T-helper 2 cell (primary cell): ENCODE results near the gene DMXL1.
"Not testable (repeated sequence)": the region's sequence is repeated elsewhere in the genome, so short reads cannot be mapped to it uniquely, and the experiment has no call there.

Experiments
- DNase-seq, 5 experiments: peaks; one replicate each; pipeline versions ENCODE4 v3.0.0 to v3.0.0-alpha.2; 2012 to 2022

The DMXL1 gene

GRCh38 chr5:119123280-119123679, 52.4 kb downstream of the DMXL1 start:
- no peak for DNase-seq

DNA sequence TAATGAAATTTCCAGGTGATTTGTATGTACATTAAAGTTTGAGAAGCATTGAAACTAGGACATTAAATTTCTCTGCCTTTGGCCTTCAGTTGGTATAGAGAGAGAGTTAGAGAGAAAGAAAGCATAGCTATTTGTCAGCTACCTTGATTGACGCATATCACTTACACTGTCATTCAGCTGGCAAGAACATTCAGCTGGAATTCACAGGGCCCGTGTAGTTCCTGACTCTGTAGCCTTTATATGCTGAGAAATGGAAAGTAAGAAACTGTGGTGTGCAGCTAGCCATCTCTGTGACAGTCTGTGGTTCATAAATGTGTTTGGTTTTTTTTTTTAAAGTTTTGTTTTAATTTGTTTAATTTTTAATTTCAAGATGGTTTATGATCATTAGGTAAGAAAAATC, 58.9 kb downstream of the DMXL1 start:
- no peak for DNase-seq

DNA sequence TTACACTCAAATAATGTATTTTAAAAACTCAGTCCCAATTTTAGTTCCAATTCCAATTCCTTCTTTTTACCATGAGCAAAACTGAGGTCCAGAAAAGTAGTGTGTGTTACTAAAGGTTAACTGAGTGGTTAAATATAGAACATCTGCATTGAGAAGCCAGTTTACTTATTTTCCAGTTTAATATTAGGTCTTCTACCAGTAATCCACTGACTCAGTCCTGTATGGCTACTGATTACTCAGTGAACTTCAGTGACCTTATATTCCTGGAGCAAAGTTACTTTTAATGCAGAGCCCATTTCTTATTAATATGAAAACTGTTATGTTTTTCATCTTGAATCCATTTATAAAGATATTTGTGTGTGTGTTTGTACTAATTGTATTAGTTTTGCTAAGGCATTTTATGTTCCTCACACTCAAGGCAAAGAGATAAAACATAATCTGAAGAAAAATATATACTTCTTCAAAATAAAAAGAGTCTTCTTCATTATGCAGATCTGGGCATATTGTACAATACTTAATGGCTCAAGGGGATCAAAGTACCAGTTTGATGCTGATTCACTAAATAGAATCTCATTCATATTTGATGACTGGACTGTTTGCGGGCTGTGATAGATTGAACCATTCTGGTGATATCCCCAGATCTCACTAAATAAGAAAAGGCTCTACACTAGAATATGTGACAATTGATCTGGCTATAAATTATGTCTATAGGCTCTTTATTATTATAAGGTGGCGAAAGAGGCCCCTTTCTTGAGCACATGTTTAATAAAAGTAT, 60.8 kb downstream of the DMXL1 start:
- DNase-seq, result no peak

GRCh38 chr5:119135743-119136142, 64.9 kb downstream of the DMXL1 start:
- DNase-seq, result not testable (repeated sequence)

DNA sequence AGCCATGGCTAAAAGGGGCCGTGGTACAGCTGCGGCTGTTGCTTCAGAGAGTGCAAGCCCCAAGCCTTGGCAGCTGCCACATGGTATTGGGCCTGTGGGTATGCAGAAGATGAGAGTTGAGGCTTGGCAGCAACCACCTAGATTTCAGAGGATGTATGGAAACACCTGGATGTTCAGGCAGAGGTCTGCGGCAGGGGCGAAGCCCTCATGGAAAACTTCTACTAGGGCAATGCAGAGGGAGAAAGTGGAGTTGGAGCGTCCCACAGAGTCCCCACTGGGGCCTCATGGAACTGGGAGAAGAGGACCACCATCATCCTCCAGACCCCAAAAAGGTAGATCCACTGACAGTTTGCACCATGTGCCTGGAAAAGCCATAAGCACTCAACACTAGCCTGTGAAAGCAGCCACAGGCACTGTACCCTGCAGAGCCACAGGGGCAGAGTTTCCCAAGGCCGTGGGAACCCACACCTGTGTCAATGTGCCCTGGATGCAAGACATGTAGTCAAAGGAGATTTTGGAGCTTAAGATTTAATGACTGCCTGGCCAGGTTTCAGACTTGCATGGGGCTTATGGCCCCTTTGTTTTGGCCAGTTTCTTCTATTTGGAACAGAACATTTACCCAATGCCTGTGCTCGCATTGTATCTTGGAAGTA, 65.9 kb downstream of the DMXL1 start:
- no peak for DNase-seq

GRCh38 chr5:119153629-119154028, 82.7 kb downstream of the DMXL1 start:
- no peak for DNase-seq

DNA sequence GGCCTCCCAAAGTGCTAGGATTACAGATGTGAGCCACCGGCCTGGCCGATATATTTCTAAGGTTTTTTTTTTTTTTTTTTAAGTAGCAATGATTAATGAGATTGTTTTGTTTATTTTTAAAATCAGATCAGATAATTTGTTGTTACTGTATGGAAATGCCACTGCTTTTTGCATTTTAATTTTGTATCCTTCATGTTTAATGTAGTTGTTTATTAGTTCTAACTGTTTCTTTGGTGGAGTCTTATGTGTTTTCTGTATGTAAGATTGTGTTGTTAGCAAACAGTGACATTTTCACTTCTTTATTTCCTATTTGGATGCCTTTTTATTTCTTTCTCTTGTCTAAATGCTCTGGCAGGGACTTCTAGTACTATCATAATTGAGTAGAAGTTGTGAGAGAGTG, 87.3 kb downstream of the DMXL1 start:
- no peak for DNase-seq

DNA sequence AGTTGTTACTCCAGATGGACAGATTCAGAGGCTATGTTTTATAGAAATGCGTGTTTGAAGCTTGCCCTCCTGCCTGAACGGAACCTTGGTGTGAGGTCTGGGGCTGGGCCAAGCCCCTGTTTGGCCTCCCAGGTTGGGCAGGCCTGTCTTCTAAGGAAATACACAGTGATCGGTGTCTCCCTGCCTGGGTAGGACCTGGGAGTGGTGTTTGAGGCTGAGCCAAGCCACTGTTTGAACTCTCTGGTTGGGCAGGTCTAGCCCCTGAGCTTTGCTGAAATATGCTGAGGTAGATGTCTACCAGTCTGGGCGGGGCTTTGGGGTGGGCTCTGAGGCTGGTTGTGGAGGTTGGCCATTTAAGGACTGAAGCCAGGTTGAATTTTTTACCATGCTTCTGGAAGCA, 90.5 kb downstream of the DMXL1 start:
- DNase-seq, result no peak

DNA sequence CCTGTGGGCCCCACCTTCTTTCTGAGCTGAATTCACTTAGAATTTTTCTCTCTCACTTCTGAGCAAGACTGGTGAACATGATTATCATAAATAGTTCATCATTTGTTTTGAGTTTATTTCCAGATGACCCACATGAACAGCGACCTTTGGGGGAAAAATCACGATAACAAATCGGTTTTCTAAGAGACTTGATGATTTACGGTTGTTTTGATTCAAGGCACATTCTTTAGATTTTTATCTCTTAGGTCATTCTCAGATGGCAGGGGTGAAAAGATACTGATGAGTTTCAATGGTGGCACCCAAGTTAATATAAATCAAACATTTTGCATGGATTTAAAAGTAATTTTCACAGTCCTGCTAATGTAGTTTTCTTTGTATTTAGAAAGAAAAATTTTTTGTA, 95.1 kb downstream of the DMXL1 start:
- DNase-seq, result no peak

DNA sequence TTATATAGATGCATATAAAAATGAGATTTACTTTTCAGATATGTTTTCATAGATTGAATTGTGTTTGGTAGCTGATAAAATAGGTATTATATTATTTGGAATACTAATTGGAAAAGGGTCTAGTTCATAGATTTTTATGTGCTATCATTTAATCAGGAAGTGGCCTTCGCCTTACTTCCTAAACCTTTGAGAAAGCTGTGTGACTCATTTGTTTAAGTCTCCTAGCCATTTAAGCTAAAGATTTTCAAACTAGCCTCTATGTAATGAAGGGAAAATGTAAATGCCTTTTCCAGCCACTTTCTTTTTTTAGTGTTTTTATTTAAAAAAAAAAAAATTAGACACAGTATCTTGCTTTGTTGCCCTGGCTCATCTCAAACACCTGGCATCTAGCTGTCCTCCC, 97.5 kb downstream of the DMXL1 start:
- DNase-seq, result no peak

- DNase-seq, result no peak
These were observed 100.8 kb downstream of the DMXL1 start for GRCh38 chr5:119171686-119172085.

GRCh38 chr5:119174578-119175163, 103.8 kb downstream of the DMXL1 start:
- no peak for DNase-seq

DNA sequence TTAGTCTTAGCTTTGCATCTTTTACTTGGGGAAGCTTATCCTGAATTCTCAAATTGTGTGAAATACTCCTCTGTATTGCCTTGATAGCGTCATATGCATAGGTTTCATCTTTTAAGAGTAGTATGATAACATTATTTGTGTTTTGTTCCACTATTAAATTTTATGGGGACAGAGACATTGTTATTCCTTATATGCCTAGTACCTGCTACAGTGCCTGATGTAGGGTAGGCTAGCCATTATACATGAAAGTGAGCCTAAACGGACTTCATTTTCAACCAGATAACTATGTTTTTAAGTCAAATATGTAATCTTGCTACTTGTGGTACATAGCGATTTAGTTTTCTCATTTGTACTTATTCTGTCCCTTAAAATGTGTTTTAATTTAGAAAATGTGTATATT, 105.9 kb downstream of the DMXL1 start:
- no peak for DNase-seq

GRCh38 chr5:119177226-119177625, 106.3 kb downstream of the DMXL1 start:
- DNase-seq, result no peak

- DNase-seq, result no peak
These were observed 107.5 kb downstream of the DMXL1 start for GRCh38 chr5:119178435-119178834.

GRCh38 chr5:119179857-119180641, 109.2 kb downstream of the DMXL1 start:
- DNase-seq, result no peak

- not testable (repeated sequence) for DNase-seq
These were observed 114.6 kb downstream of the DMXL1 start for GRCh38 chr5:119185512-119185911.

GRCh38 chr5:119187776-119188529, 117.1 kb downstream of the DMXL1 start:
- DNase-seq, result peak in 2 of 5 experiments; percentile 16 to 35

GRCh38 chr5:119190470-119191095, 119.7 kb downstream of the DMXL1 start:
- no peak for DNase-seq

DNA sequence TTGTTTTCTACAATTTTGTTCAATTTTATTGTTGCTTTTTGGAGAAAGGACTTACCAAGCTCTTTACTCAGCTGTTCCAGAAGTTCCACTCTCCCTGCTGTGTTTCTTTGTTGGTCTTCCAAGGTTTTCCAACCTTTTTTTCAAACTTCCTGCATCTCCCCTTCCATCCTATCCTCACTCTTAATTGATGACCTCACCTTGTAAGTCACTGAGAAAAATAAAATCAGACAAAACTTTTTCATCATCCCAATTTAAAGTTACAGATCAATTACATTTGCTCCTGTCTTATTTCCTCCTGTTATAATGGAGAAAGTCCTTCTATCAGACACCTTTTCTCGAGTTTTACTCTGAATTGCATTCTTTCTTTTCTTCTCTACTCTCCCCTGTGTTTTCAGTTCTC, 121.1 kb downstream of the DMXL1 start:
- DNase-seq, result no peak

GRCh38 chr5:119200795-119201194, 129.9 kb downstream of the DMXL1 start:
- no peak for DNase-seq

- DNase-seq, result no peak
These were observed 136.2 kb downstream of the DMXL1 start for GRCh38 chr5:119207105-119207504.
